Measurements from ENCODE around the gene MBNL3.
"Not testable (repeated sequence)": the region's sequence is repeated elsewhere in the genome, so short reads cannot be mapped to it uniquely, and the experiment has no call there.

The MBNL3 gene

GRCh38 chrX:132373610-132374009, 115.2 kb downstream of the MBNL3 start:
- DNase-seq (ENCODE audit: low read depth), result no peak

- DNase-seq (ENCODE audit: low read depth), result no peak
These were observed 119.1 kb downstream of the MBNL3 start for GRCh38 chrX:132369617-132370326.

GRCh38 chrX:132367984-132368383, 120.9 kb downstream of the MBNL3 start:
- DNase-seq (ENCODE audit: low read depth), result no peak

GRCh38 chrX:132367314-132367713, 121.5 kb downstream of the MBNL3 start:
- DNase-seq (ENCODE audit: low read depth), result no peak

- DNase-seq (ENCODE audit: low read depth), result no peak
These were observed 123.3 kb downstream of the MBNL3 start for GRCh38 chrX:132365490-132365889.

- no peak for DNase-seq (ENCODE audit: low read depth)
These were observed 124.5 kb downstream of the MBNL3 start for GRCh38 chrX:132364313-132364712.

GRCh38 chrX:132353430-132353829, 135.4 kb downstream of the MBNL3 start:
- no peak for DNase-seq (ENCODE audit: low read depth)

GRCh38 chrX:132336172-132336571, 152.7 kb downstream of the MBNL3 start:
- DNase-seq (ENCODE audit: low read depth), result no peak

GRCh38 chrX:132333351-132333750, 155.5 kb downstream of the MBNL3 start:
- no peak for DNase-seq (ENCODE audit: low read depth)

GRCh38 chrX:132331532-132331931, 157.3 kb downstream of the MBNL3 start:
- no peak for DNase-seq (ENCODE audit: low read depth)

- no peak for DNase-seq (ENCODE audit: low read depth)
These were observed 157.8 kb downstream of the MBNL3 start for GRCh38 chrX:132331000-132331399.

- no peak for DNase-seq (ENCODE audit: low read depth)
These were observed 158.6 kb downstream of the MBNL3 start for GRCh38 chrX:132330156-132330729.

- not testable (repeated sequence) for DNase-seq (ENCODE audit: low read depth)
These were observed 161.9 kb downstream of the MBNL3 start for GRCh38 chrX:132326960-132327359.

Measured in ELR (cell line).